HG02970 (cell line): ENCODE data around the gene LRFN4.

Experiments
- ATAC-seq: cut with Tn5 transposase; IDR thresholded peaks from one replicate; pipeline ENCODE4 v1.9.1; 2021; ENCODE audit warnings: mild to moderate bottlenecking, moderate library complexity, moderate number of reproducible peaks; ENCODE audit not compliant: unreplicated experiment, low FRiP score

Gene LRFN4

DNA sequence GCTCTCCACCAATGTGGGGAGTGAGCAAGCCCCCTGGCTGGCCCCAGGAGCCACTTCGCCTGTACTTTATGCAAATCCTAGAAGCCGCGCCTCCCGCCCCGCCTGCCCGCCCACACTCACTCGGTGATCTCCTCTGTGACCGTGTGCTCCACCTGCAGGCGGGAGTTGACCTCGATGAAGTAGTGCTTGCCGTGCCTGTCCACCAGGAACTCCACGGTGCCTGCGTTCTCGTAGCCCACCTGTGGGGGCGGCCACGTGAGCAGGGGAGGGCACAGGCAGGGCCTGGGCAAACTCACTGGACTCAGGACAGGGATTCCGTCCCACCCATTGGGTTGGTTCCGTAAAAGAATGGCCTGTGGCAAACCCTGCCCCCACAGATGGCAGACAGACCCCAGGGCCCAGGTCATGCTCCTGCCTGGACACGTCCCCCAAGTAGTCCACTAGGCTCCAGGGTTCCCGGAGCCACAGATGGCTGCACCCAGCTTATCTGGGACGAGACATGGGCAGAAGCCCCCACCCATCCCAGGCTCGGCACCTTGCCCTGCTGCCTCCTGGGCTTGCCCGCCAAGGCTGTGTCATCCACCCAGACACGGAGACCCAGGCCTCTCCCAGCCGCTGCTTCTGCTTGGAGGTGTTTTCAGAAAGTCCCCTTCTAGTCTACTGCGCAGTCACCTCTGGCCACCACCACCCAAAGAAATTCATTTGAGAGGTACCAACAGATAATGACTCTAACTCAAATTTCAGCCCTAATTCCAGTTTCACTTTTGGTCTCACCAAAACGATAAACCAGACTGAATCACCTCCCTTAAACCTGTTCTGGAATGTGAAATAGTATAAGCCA is 12.1 kb downstream of the LRFN4 start:
- peak; percentile 71 for ATAC-seq

DNA sequence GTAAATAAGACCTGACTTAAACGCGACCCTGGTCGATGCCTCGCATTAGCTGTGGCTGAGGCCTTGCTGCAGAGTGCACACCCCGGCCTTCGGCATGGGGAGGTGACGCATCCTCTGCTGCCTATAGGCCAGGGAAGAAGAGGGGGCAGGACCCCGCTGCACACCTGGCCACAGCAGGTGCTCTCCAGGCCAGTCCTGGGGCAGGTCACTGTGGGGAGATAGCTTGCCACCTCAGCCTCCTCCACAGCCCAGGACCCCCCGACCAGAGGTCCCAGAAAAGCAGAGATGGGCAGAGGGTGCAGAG is 12.7 kb downstream of the LRFN4 start:
- no peak for ATAC-seq

DNA sequence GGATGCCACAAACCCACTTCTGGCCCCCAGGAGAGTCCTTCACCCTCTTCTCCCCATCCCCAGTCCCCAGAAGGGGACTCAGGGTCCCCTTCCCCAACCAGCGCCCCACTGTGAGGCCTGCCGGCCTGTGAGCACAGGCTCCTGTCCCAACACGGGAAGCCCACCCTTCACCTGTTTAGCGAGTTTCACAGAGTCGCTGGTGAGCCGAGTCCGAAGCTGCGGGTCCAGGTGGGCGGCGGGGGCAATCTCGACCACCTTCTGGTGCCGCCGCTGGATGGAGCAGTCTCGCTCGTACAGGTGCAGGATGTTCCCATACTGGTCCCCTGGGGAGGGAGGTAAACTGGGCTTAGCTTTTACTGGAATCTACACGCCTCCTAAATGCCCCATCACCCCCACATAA is 13.3 kb downstream of the LRFN4 start:
- no peak for ATAC-seq

DNA sequence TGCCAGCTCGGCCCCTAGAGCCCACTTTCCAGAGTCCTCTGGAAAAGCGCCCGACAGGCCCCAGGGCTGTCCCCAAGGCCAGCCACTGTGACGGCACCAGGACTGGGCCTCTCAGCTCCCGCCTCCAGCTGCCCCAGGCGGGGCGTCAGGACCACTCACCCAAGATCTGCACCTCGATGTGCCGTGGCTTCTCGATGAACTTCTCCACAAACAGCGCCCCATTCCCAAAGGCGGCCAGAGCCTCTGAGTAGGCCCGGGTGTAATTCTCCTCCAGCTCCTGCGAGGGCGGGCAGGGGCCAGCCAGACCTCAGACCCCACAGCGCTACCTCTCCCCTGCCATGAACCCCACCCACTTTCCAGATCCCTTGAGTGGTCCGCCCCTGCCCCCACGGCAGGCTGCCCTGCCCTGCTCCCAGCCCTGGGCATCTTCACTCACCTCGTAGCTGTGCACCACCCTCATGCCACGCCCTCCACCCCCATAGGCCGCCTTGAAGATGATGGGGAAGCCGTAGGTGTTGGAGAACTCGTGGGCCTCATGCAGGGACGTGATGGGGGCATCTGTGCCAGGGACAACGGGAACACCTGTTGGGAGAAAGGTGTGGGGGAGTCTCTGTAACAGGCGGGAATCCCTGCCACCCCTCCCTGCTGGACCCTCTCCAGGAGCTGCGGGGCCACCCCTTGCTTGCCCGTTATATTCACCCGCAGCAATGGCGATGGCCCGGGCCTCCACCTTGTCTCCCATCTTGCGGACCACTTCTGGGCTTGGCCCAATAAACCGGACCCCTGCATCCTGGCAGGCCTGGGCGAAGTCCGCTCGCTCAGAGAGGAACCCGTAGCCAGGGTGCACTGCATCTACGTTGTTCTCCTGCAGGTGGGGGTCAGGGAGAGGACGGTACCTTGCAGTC is 14.0 kb downstream of the LRFN4 start:
- ATAC-seq = no peak

DNA sequence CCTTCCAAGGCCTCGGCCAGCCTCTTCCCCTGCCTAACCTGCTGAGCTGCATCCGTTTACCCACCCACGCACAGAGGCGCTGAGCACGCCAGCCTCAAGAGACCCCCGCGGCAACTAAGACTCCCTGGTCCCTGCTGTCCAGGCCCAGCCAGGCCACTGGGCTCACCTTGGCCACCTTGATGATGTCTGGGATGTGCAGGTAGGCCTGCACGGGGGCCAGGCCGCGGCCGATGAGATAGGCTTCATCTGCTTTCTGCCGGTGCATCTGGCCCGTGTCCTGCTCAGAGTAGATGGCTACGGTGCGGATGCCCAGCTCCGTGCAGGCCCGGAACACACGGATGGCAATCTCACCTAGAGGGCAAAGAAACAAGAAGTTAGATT is 14.6 kb downstream of the LRFN4 start:
- ATAC-seq = no peak

DNA sequence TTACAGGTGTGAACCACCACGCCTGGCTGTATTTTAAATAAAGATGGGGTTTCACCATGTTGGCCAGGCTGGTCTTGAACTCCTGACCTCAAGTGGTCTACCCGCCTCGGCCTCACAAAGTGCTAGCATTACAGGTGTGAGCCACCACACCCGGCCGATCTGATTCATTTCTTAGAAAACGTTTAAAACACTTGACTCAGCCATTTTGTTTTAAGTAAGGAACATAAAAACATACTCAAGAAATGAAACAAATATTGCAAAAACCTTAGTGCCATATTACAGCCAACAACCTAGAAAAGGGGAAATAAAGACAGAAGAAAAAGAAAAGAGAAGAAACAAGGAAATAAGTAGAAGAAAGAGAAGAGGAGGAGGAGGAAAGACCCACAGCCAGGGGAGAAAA is 17.4 kb downstream of the LRFN4 start:
- no peak for ATAC-seq

DNA sequence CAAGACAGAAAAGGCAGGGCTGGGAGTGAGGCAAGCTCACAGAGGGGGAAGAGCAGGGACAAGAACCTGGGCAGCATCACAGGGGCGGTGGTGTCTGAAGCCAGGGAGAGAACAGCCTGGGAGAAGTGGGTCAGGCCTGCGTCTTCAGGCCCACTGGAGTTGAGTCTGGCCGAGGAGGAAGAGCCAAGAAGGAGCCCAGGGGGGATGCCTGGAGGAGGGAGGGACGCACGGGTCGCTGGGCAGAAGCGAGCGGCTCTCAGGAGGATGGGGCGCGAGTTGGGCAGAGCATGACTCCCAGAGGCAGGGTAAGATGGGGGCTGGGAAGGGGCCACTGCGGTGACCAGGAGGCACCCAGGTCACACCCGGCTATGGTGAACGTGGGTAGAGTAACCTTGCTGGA is 18.5 kb downstream of the LRFN4 start:
- no peak for ATAC-seq

DNA sequence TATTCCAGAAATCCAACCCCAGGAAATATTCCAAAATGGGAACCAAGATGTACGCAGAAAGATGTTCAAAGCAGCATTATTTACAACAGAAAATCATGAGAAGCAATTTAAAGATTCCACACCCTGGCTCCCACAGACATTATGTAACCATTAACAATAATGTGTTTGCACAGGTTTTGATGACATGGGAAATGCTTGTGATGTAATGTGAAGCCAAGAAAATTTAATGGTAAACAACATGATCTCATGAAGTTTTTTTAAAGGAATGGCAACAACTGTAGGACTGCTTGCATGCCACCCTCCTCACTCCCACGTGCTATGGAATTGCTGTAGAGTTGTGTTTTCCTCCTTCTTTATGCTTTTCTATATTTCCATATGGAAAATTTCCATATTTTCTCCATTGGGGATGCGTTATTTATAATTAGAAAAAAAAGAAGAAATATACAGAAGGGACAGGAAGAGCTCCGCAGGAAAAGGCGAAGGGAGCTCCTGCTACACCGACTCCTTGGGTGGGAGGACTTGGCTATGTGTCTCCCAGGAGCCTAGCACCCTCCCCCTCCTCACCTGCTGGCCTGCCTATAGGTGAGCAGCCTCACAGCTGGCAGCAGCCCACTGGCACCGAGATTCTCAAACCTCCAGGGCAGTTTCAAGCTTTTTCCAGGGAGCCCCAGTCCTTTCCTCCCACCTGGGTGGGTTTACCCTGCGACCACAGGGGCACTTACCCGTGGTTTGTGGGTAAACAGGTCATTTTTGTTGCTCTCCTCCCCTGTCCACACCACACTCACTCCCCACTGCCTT is 20.9 kb downstream of the LRFN4 start:
- ATAC-seq = no peak

DNA sequence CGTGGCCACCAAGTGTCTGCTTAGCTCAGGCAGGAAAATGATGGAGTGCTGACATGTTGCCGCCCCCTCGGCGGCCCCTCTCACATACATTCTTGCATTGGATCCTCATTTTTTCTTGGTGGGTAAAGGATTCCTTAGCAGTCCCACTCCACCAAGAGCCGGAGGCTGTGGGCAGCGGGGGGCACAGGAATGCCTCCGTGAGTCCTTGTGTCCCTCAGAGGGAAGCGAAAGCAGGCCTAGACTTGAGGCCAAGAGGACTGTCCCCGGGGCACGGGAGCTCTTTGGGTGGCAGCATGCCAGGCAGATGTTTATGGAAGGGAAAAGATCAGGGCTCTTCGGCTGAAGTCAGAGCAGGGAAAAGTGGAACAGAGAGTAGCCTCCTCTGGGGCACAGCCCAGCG is 21.6 kb downstream of the LRFN4 start:
- no peak for ATAC-seq

DNA sequence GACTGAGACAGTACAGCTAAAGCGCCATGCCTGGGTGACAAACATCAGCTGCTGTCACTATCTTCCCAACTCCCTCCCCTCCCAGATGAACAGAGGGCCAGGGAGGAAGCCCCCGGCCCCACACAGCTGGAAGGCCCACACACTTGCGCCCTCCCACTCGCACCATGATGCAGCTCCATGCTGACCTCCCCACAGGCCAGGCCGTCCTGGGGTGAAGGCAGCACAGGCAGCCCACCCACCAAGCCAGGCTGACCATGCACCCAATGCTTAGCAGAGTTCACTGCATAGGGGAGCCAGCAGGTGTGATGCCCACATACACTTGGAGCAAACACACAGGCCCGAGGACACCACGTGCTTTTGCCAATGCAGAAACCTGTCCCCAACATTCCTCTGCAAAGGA is 22.1 kb downstream of the LRFN4 start:
- no peak for ATAC-seq

DNA sequence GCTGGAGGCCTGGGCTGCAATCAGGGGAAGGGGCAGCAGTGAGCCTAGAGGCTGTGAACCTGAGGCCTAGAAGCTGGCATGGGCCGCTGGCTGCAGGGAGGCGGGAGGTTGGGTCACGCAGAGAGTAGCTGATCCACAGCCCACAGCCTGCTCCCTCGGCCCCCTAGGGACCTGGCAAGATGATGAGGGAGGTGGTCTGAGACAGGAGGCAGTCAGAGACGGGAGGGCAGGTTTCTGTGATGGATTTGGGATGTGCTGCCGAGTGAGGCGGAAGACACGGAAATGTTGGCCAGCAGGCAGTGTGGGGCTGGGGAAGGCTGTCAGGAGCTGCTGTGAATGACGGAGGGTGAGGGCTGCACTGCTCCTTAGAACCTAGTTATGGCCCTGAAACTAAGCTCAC is 22.7 kb downstream of the LRFN4 start:
- ATAC-seq = no peak

DNA sequence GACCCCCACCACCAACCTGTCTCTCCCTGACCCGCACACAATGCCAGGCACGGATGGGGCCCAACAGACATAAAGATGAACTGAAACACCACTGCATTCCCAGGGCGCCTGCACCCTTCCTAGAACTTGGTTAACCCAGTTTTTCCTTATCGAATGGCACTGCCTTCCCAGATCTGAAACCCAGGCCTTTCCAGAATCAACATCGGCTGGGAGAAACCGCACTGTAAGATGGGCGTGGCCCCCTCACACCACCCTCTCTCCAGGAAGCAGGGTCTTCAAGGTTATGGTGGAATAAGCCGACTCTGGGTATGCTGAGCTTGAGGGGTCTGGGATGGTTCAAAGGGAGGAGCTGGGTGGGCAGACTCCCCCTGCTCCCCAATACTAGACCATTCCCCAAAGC is 23.1 kb downstream of the LRFN4 start:
- no peak for ATAC-seq

DNA sequence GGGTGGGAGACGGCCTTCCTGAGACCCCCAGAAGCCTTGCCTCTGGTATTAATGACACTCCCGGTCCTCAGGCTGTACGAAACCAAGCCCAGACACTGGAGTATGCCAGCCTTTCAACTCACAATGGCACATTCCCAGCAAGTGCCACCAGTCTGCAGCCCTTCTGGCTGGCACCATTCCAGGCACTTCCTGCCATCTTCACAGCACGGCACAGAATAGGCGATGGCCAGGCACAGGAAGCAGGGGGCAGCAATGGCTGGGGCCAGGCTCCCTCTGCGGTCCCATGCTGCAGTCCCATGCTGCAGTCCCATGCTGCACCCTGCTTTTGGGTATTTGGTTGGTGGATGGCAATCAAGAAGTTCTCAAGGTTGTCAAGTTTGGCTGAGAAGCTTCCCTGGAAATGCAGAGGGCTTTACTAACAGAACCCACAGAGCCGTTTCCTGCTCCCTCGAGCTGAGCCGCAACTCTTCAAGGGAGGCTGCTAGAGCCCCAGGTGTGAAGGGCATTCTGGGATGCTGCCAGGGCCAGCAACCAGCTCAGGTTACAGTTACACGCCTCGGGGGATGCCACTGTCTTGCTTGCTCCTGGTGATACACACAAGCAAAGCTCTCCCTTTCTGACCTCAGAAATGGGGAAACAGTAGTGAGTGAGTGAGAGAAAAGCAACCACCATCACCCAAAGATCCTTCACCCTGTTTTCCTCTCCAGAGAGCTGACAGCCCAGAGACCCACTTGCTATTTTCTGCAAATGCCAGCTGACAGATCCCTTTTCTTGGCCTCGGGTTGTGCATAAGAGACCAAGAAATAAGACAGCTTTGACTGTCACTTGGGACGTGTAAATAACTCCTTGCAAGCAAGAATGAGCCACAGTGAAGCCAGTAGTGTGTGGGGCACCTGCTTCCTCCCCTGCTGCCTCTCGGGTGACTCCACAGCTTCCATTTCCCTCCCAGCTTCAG is 23.9 kb downstream of the LRFN4 start:
- no peak for ATAC-seq

DNA sequence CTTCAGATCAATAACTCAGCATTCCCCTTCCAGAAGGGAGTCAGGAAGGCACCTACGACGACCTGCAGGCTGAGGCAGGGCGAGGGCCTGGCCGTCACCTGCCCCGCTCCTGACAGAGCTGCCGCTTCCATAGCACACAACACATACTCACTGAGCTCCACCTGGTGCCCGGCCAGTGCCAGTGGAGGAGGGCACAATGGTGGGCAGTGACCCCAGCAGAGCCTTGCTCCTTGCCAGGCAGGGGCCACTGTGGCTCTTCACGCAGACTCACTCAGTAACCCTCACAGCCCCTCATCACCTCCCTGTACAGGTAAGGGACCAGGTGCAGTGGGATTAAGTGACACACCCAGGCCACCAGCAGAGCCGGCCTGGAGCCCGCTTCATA is 24.6 kb downstream of the LRFN4 start:
- ATAC-seq = no peak

DNA sequence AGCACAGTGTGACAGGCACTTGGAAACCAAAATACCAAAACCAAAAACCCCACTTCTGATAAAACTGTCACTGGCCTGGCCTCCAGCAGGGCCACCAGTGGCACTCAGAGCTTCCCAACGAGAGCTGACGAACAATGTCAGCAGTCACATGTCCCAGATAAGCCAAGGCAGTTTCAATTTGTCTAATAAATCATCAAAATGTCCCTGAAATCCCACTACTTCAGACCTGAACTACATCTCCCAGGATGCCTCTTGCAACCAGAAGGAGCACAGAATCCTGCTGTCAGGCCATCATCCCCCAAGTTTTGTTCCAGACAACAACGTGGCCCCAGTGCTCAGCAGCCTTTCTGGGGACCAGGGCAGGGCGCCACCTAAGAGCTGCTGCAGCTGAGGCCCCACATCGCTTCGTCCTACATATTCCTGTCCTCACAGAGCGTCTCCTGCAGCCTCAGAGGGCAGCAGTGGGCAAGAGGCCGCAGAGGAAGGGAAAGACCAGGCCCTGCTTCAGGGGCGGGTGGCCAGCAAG is 25.1 kb downstream of the LRFN4 start:
- no peak for ATAC-seq

DNA sequence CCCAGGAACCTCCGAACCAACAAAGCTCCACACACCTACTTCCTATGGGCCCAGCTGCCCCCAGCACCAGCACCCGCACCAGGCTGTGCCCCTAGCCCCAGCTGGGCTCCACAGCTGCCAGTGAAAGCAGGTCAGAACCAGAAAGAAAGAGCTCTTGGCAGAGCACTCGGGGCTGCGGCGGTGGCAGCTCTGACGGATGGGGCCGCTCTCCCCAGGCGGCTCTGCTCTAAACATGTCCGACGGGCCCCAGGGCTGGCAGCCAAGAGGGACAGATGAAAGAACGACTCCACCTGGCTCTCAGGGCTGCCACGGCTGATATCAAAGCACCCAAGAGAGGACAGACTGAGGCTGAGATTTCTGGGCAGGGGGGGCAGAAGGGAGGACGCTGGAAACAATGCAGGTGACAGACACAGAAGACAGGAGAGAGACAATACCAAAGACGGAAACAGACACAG is 25.7 kb downstream of the LRFN4 start:
- no peak for ATAC-seq

DNA sequence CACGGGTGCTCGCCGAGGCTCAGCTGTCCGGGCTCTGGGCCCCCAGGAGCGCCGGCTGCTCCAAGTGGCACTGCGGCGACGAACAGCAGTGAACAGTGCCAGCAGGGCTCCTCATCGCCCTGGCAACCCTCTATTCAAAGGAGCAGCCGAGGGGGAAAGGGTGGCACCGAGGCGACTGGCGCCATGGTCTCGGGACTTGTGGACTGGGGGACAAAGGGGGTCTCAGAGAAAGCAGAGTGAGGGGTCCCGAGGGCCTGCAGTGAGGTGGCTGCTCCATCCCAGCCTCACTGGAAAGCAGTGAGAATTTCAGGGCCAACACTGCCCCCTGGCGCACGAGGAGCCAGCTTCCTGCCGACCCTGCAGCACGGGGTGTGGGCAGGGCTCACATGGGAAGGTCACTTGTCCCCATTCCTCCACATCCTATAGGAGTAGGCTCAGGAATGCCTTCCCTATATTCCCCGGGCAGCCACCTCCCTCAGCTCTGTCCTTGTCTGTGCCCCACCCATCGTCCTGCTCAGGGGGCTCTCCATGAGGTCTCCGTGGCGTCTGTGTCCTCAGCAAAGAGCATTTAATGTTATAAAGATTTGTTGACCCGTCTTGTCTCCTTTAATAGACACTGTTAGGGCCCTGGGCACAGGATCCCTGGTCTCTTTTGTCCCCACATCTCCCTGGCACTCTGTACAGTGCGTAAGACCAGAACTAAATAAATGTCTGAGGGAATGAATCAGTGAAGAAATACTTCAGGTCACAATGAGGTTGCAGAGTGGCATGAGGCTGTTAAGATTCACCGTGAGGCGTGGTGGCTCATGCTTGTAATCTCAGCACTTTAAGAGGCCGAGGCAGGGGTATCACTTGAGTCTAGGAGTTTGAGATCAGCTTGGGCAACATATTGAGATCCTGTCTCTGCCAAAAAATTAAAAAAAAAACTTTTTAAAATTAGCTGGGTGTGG is 26.4 kb downstream of the LRFN4 start:
- no peak for ATAC-seq

DNA sequence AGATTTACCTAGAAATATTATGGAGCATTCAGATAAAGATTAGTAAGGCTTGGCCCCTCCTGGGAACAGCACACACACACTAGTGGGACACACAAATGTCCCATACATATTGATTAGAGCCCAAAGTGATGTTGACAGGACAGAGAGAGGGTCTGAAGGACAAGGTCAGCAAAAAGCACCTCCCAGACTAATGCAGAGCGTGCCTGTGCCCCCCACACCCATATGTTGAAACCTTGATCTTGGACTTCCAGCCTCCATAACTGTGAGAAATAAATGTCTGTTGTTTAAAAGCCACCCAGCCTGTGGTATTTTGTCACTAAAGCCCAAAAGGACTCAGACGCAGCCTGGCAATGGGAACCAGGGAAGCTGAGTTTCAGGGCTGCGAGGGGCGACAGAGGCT is 27.6 kb downstream of the LRFN4 start:
- no peak for ATAC-seq

DNA sequence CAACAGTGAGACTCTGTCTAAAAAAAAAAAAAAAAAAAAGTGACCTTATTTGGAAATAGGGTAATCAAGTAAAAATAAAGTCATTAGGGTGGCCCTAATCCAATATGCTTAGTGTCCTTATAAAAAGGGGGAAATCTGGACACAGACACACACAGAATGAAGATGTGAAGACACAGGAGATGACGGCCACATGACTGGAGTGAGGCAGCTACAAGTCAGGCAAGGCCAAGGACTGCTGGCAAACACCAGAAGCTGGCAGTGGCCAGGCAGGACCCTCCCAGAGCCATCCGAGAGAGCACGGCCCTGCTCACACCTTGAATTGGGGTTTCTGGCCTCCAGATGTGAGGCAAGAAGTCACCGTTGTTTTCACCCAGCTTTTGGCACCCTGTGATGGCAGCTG is 28.6 kb downstream of the LRFN4 start:
- no peak for ATAC-seq
